Stimulated activated CD8-positive, alpha-beta memory T cell treated with anti-CD3 and anti-CD28 coated beads, Interleukin-15, amount 100 ng/mL, for 48 hours (primary cell): Measurements from ENCODE around the gene SDC4.

Source experiments
- DNase-seq, 2 donors: peaks; one replicate each; pipeline ENCODE4 v3.0.0-alpha.2; 2020; ENCODE audit warnings: low read depth in 2 of 2

The SDC4 gene

DNA sequence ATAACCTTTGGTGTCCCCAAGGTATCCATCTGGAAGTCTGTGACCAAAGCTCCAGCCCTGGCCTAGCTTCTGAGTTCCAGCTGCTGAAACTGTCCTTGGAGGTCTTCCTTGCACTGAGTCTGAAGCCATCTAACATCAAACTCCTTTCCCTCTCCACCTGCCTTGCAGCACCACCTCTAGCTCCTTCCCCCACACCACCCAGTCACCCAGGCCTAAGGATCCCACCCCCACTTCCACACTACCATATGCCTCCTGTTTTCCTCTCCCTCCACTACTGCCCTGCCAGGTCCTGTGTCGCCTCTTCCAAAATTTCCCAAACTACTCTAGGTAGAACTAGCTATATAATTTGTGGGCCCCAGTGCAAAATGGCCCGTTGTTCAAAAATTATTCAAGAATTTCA lies 29.3 kb downstream of the SDC4 start:
- DNase-seq = no peak

GRCh38 chr20:45318386-45318939 lies 29.8 kb downstream of the SDC4 start:
- no peak for DNase-seq

DNA sequence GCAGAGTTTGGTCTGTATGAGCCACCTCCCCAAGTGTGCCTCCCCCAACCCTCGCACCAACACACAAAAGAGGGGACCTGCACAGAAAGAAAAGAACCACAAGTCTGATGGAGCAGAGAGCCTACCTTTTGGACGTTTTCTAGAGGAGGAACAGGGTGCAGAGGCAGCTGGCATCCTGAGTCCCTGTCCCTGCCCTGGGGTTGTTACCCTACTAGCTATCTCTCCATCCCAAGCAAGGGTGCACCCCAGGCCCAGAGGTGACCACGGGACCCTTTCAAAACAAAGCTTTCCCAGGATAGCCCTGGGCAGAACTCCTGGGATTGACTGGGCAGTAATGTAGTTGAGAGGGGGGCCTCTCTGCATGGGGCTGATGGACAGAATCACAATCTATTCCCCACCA lies 30.4 kb downstream of the SDC4 start:
- no peak for DNase-seq

- DNase-seq = no peak
These were observed 31.8 kb downstream of the SDC4 start for GRCh38 chr20:45316150-45317080.

DNA sequence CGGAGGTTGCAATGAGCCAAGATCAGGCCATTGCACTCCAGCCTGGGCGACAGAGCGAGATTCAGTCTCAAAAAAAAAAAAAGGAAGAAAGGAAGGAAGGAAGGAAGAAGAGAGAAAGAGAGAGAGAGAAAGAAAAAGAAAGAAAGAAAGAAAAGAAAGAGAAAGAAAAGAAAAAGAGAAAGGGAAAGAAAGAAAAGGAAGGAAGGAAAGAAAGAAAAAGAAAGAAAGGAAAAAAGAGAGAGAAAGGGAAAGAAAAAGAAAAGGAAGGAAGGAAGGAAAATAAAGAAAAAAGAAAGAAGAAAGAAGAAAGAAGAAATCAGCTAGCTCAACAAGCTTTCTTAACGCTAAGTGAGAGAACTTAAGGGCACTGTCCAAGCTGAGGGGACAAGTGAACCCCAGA lies 32.6 kb downstream of the SDC4 start:
- no peak for DNase-seq

- no peak for DNase-seq
These were observed 34.3 kb downstream of the SDC4 start for GRCh38 chr20:45313943-45314342.

DNA sequence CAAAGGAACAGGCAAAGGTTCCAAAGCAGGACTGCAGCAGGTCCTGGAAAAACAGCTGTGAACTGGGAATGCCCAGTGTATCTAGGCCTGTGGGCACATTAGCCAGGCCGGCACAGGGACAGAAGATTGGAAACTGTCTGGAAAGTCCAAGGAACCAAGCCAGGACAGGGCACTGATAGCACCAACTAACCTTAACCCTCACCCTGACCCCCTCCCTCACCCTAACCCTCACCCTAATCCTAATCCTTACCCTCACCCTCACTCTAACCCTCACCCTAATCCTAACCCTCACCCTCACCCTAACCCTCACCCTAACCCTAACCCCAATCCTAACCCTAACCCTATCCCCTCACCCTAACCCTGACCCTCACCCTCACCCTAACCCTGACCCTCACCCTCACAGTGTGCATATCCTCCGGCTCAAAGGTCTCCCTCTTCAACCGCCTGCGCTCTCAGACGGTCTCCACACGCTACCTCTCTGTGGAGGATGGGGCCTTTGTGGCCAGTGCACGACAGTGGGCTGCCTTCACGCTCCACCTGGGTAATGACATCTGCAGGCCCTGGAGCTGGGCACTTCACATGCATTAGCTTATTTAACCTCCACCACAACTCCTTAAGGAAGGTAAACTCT lies 35.0 kb downstream of the SDC4 start:
- no peak for DNase-seq

DNA sequence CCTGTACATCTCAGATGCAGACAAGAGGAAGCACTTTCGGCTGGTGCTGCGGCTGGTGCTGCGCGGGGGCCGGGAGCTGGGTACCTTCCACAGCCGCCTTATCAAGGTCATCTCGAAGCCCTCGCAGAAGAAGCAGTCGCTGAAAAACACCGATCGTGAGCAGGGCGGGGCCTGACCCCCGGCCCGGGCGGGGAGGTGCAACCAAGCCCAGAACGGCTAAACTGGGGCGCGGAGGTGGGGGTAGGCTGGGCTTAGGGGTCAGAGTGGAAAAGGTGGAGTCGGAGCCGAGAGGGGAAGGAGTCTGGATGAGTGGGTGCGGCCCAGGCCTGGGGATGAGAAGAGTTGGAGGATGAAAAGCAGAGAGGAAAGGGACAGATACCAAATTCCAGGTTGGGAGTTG lies 36.0 kb downstream of the SDC4 start:
- no peak for DNase-seq

DNA sequence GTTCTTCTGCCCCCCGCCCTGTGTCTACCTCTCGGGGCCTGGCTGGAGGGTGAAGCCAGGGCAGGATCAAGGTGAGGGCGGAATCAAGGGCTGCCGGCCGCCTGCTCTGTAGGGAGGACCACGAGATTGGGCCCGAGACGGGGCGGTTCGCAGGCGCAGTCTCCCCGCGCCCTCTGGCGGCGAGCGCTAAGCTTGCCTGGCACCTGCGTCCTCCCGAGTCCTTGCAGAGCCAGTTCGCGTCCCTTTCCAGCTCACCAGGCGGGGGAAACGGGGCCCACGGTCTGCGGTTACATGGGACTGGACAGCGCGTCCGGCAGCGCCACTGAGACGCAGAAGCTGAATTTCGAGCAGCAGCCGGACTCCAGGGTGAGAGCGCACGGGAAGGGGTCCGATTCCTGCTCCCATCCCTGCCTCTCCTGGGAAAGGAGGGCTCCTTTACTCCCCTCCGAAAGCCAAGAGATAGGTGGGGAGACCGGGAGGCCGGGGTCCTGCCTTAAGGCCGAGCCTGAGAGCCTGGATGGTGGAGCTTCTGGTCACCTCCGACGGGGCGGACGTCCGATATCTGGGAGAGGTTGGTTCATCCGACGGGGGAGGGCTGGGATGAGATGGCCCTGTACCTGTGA lies 36.5 kb downstream of the SDC4 start:
- DNase-seq = peak; percentile 48 to 63

DNA sequence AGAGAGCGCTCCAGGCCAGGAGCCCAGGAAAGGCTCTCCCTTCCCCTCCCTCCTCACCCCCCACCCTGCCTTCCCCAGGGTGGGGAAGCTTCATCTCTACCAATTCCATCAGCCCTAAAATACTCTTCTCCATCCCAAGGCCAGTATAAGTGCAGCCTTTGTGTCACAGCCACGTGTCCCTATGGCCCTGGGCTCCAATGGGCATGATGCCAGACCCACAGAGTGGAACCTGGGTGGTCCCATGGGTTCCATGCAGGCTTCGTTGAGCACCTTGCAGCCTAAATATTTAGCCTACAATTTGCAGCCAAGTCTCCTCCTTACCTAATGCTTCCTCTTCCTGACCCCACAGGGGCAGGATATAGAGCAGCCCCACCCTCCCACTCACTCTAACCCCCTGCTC lies 39.1 kb downstream of the SDC4 start:
- no peak for DNase-seq

- no peak for DNase-seq
These were observed 40.0 kb downstream of the SDC4 start, which contains the start of gene MATN4 for GRCh38 chr20:45308117-45308778. Gene MATN4 (minus strand): TSS chr20:45308299. CDS start chr20:45305582, 2,717 bp downstream.

DNA sequence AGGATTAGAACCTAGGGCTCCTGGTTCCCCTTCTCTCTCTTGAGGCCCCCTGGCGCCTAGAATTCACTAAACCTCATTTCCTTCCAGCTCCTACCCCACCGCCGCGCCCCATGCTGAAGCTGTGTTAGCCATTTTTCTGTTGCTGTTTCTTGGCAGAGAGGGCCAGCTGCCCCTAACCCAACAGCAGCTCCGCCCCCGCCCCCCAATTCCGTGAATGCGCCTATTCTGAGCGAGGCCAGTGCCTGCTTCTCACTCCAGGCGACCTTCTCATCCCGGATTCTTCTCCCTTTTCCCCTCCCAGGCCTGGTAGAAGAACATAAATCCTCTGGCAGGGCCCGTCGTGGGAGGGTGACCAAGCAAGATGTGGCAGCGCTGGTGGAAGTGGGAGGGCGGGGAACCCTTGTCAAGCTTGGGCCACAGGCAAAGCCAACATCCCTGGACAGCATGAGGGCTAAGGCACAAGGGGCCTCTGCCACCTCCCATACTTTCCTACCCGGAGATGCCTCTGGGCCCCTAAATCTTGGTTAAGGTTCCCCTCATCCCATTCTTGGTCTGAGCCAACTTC lies 41.1 kb downstream of the SDC4 start:
- no peak for DNase-seq

DNA sequence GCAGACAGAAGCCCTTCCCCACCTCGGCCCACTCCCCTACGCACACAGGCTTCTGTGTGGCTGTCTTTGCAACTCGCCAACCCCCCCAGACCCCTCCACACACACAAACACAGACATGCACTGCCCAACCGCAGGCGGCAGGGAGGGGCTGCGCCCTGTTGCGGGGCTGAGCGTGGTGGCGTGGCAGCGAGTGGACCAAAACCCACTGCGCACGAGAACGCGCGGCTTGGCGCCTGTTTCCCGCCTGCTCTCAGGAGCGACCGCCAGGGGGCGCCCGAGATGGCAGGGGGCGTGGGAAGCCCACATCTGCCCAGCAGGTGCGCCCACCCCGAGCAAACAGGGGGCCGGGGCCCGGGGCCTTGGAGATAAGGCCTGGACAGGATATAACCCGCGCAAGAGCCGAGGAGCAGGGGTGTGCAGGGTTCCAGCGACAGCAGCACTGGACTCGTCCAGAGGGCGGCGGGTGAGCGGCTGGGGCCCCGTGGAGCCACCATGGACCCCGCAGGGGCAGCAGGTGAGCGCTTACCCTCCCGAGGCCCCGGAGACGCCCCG lies 41.7 kb downstream of the SDC4 start, which contains the start of gene RBPJL:
Gene RBPJL (plus strand): TSS at position 410 of the 552 bp plus-strand sequence. CDS start 83 bp downstream, at position 493.
- DNase-seq = no peak

DNA sequence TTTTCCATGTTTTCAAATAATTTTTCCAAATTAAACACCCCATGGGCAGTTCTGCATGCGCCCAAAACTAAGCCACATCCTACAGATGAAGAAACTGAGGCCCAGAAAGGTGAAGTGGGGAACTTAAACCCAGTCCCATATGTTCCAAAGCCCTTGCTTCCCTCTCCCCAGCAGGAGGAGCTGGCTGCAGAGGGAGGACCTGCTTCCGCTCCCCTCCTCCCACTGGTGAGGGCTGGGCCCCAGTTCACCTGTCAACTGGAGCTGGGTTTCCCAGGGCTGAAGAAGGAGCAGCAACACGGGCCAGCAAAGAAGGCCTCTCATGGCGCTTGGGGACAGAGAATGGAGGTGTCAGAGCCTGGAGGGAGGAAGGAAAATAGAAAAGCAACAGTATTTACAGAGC lies 43.0 kb downstream of the SDC4 start:
- DNase-seq = no peak

DNA sequence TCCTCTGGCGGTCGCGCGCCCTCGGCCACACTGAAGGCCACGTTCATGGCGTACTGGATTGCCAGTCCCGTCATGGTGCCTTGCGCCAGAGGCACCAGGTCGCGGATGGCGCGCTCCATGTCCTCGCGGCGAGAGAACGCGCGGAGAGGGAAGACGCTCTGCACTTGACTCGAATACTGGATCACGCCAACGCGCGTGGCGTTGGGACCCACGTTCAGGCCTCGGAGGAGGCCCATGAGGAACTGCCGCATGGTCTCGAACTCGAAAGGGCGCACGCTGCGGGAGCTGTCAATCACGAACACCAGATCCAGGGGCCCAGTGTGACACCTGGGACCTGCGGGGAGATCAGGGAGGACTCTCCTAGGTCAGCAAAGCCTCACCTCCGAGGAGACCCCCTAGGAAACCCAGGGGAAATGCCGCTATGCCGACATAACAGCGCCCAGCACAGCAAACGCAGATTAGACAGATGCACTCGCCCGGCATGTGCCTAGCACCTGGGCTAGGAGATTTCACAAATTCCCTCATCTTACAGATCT lies 43.7 kb downstream of the SDC4 start:
- no peak for DNase-seq

DNA sequence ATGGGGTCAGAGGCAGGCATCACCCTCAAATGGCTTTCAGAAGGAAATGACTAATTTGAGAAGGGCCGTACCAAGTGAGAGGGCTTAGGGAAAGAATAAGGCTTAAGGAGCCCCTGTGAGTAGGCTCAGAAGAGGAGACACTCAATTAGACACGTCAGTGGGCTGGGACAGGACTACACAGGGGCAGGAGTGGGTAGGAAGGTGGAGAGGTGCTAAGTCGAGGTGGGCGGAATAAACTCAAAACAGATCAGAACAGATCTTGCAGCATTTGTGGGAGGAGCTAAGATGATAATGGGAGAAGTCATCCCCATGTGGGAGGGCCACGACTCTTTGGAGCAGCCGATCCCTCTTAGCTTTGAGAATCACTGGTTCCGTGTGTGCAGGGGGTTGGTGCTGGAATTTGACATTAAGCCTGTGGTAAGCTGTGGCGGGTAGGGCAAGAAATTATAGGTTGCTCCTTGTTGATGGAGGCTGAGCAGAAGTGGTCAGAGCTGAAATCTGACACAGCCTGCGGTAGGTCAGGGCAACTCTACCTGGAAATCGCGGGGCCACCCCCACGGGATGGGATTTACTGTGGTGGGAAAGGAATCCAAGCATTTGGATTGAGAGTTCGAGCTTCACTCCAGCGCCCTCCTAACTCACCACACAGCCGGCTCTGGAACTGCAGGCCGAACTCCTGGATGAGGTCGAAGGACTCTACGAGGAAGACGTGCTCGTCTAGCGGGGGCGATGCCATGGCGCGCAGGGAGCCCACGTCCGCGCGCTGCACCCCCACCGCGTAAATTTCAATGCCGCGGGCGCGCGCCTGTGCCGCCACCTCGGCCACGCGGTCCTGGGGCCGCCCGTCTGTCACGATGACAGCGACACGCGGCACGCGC lies 44.4 kb downstream of the SDC4 start:
- no peak for DNase-seq

DNA sequence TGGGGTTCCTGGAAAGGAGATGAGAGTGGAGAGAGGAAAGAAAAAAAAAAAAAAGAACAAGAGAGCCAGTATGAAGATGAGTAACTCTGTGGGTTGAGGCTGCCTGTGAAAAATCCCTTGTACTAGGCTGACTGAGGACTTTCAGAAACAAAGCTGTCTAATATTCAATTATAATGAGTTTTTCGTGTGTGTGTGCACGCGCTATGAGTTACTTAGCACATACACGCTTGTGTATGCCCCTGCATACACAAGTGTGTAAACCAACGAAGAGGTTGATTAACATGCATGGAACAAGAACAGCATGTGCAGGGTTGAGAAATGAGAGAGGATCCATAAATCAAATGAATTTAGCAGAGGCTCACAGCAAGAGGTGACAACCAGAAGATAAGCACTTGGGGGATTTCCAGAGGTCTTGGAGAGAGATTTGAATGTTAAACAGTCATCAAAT lies 46.4 kb downstream of the SDC4 start:
- no peak for DNase-seq

DNA sequence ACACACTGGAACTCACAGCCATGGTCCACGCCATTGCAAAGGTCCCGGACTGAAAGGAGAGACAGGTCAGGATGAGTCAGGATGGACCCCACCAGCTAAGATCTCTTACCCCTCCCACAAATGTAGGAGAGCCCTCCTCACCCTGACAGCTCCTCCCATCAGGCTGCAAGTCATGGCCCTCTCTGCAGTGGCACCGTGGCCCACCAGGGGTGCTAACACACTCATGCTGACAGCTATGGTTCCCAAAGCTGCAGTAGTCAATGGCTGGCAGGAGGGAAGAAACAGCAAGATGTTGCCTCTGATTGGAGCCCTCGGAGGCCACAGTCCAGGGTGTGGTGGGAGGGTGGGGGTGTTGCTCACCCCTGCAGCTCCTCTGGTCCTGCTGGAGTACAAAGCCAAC lies 47.3 kb downstream of the SDC4 start:
- peak in 1 of 2 donors; percentile 54 for DNase-seq

- no peak for DNase-seq
These were observed 48.4 kb downstream of the SDC4 start for GRCh38 chr20:45299786-45300185.
